Ramos (cell line): ENCODE measurements around the gene PLCG1.

Experiments used
- in situ Hi-C: fragments of 300-500 bp; cut with MboI; formaldehyde crosslinking; loops from one replicate; pipeline ENCODE4 v1.14.3; 2022; ENCODE audit warnings: low sequenced_read_pairs; ENCODE audit not compliant: unreplicated experiment

The PLCG1 gene

GRCh38 chr20:41163821-41164220 lies 26.5 kb downstream of the PLCG1 start:
- in situ Hi-C loops = no loop called here

GRCh38 chr20:41165001-41165882 lies 27.9 kb downstream of the PLCG1 start:
- in situ Hi-C loops = no loop called here

- in situ Hi-C loops = no loop called here
These were observed 29.1 kb downstream of the PLCG1 start for GRCh38 chr20:41166201-41167117.

- in situ Hi-C loops = no loop called here
These were observed 29.8 kb downstream of the PLCG1 start for GRCh38 chr20:41167118-41167470.

GRCh38 chr20:41167481-41168253 lies 30.3 kb downstream of the PLCG1 start:
- in situ Hi-C loops = no loop called here

GRCh38 chr20:41168281-41169161 lies 31.2 kb downstream of the PLCG1 start:
- in situ Hi-C loops = no loop called here

GRCh38 chr20:41169162-41169690 lies 31.9 kb downstream of the PLCG1 start:
- in situ Hi-C loops = no loop called here

GRCh38 chr20:41169791-41170351 lies 32.5 kb downstream of the PLCG1 start:
- in situ Hi-C loops = no loop called here

GRCh38 chr20:41170386-41171105 lies 33.2 kb downstream of the PLCG1 start:
- in situ Hi-C loops = no loop called here

GRCh38 chr20:41171736-41172295 lies 34.5 kb downstream of the PLCG1 start:
- in situ Hi-C loops = no loop called here

- in situ Hi-C loops = no loop called here
These were observed 35.2 kb downstream of the PLCG1 start for GRCh38 chr20:41172296-41173140.

GRCh38 chr20:41173161-41173721 lies 35.9 kb downstream of the PLCG1 start:
- in situ Hi-C loops = no loop called here

GRCh38 chr20:41173791-41174341 lies 36.5 kb downstream of the PLCG1 start:
- in situ Hi-C loops = no loop called here

- in situ Hi-C loops = no loop called here
These were observed 37.0 kb downstream of the PLCG1 start for GRCh38 chr20:41174373-41174772.

GRCh38 chr20:41174782-41175181 lies 37.4 kb downstream of the PLCG1 start:
- in situ Hi-C loops = loop anchor here (5.0 kb wide), 1 partner anchor 163 kb away; no protein-coding TSS in a partner anchor

- in situ Hi-C loops = loop anchor here (5.0 kb wide), 1 partner anchor 162 kb away; no protein-coding TSS in a partner anchor
These were observed 37.9 kb downstream of the PLCG1 start for GRCh38 chr20:41175201-41175651.
